NB4 (cell line): Measurements from ENCODE around the gene ITGAE.

Source experiments
- DNase-seq: peaks from one replicate; pipeline ENCODE4 v3.0.0; 2010; ENCODE audit warnings: low read depth
- H3K4me3 ChIP-seq: one replicate; pipeline ENCODE4 v1.5.1; 2011; ENCODE audit warnings: mild to moderate bottlenecking, low read depth, low read length, moderate library complexity
- CTCF ChIP-seq: IDR thresholded peaks from one replicate; pipeline ENCODE4 v1.5.1; 2012; ENCODE audit warnings: low read depth, low read length
- MYC ChIP-seq: IDR thresholded peaks from 2 replicates; pipeline ENCODE4 v1.6.1; 2011; ENCODE audit warnings: low read depth, low read length
- POLR2A ChIP-seq: IDR thresholded peaks from 2 replicates; pipeline ENCODE4 v1.6.1; 2011; ENCODE audit warnings: mild to moderate bottlenecking; ENCODE audit not compliant: insufficient read length; ENCODE audit errors: extremely low read depth
- TF ChIP-seq, protein P1 (sequence below): IDR thresholded peaks from 2 replicates; pipeline ENCODE4 v1.6.1; 2011; ENCODE audit warnings: low read depth, low read length

ITGAE gene

DNA sequence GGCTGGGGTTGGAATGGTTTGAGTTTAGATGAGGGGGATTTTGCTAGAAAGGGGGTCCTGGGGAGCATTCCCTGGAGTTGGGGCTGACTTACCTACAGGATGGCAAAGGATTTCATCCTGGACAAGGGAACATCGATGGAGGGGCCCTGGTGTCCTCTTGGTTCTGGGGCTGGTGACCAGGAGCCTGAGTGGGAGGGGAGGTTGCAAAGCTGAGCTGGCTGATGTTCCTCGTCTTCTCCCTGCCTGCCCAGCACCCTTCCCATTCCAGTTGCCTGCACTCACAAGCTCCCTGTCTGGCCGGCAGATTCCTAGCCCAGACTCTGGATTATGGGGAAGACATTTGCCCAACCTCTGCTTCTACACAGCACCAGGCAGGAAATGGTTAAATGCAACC lies 37.2 kb downstream of the ITGAE start:
- no peak overlapping the region for H3K4me3 ChIP-seq
- TF ChIP-seq, protein P1, sequence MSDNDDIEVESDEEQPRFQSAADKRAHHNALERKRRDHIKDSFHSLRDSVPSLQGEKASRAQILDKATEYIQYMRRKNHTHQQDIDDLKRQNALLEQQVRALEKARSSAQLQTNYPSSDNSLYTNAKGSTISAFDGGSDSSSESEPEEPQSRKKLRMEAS, result no peak
- TF ChIP-seq CTCF (no peak), POLR2A (no peak), MYC (no peak)
- DNase-seq, result no peak

DNA sequence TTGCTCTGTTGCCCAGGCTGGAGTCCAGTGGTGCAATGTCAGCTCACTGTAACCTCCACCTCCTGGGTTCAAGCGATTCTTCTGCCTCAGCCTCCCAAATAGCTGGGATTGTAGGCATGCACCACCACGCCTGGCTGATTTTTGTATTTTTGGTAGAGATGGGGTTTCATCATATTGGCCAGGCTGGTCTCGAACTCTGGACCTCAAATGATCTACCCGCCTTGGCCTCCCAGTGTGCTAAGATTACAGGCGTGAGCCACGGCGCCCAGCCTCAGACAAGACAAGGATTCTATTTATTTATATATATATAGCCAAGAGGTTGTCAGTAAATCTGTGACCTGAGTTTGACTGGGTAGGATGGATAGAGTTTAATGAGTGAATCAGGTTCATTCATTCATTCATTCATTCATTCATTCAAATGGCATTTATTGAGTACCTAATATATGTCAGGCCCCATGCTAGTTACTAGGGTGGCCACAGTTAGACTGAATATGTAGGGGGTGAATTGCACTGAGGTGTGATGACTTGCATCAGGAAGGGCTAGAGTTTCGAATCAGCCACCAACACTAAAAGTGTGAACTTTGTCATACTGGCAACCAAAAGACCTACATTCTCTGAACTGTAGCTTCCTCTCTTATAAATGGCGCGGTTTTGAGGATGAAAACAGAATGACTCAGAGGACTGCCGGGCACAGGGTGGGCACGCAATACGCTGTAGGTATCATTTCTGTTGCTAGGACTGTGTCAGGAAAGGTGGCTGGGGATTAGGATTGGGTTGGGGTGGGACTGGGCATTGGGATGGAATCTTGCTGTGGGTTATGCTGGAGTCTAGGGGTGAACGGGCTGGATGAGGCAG lies 37.8 kb downstream of the ITGAE start:
- peak; percentile 22 for DNase-seq
- H3K4me3 ChIP-seq, result no peak overlapping the region
- TF ChIP-seq MYC, result no peak
- TF ChIP-seq, protein P1, result no peak
- no peak for TF ChIP-seq CTCF
- no peak for TF ChIP-seq POLR2A

- H3K4me3 ChIP-seq, result no peak overlapping the region
- TF ChIP-seq MYC (no peak), CTCF (no peak), POLR2A (no peak)
- TF ChIP-seq, protein P1, result no peak
- DNase-seq, result no peak
These were observed 39.0 kb downstream of the ITGAE start for GRCh38 chr17:3761918-3762380.

DNA sequence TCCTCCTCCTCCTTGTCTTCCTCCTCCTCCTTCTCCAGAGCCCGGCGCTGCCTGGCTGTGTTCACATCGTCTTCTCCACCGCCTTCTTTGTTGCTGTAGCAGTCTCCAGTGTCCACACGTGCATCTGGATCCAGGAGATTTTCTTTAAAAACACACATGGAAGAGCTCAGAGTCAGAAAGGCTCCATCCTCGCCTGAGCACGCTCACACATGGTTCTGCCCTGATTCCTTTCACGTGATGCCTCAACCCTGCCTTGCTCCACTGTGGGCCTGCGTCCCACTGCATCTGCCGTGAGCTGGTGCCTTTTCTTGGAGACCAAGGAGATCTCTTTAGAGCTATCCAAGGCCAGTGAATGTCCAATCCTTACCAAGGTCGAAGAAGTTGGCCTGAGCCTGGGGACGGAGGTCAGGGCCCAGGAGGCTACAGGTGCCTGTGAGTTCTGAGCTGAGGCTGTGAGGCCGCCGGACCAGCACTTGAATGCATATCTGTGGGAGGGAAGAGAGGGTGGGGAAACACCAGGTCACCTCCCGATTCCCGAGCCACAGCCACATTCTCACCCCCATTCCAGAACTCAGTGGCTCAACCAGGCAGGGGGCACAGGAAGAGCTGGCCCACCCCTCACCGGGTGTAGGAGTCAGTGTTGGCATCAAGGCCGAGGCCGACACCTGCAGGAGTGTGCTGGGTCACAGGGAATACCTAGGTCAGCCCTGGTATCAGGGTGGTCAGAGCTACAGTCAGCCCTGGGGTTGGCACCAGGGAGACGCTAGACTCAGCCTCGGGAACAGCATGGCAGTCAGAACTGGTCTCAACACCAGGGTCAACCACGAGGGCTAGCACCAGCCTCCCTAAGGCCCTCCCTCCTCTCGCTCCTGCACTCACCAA lies 39.7 kb downstream of the ITGAE start:
- no peak for TF ChIP-seq CTCF
- TF ChIP-seq MYC, result no peak
- TF ChIP-seq, protein P1, result no peak
- no peak for TF ChIP-seq POLR2A
- no peak overlapping the region for H3K4me3 ChIP-seq

GRCh38 chr17:3759597-3760216 lies 41.3 kb downstream of the ITGAE start:
- DNase-seq, result no peak
- H3K4me3 ChIP-seq, result no peak overlapping the region
- TF ChIP-seq CTCF (no peak), POLR2A (no peak), MYC (no peak)
- TF ChIP-seq, protein P1, result no peak

More for the DNA sequence above, 39.7 kb downstream of the ITGAE start:
- no peak for DNase-seq
